CD4-positive, alpha-beta memory T cell (primary cell): ENCODE results near the gene HELT. TPM values are rescaled to one million over a fixed set of nuclear protein-coding genes. Genes with fewer than 3 reads are reported as not detected.

Experiments used
- CTCF ChIA-PET: fragments of 350-600 bp; sonication (Branson Sonifier 250); formaldehyde crosslinking; loops from one replicate; lab custom pipeline; 2021; ENCODE audit warnings: inconsistent platforms; ENCODE audit not compliant: partially characterized antibody; lab: Charles Lee
- POLR2A ChIA-PET: fragments of 350-600 bp; sonication (Branson Sonifier 250); formaldehyde crosslinking; loops from one replicate; lab custom pipeline; 2021; ENCODE audit not compliant: partially characterized antibody; lab: Charles Lee
- DNase-seq, 5 donors: peaks; one replicate each; pipeline versions ENCODE4 v3.0.0 to v3.0.0-alpha.2; 2020 to 2022; ENCODE audit warnings: mixed read lengths in 1 of 5
- H3K27ac ChIP-seq: one replicate; pipeline ENCODE4 v1.7.0; 2013; ENCODE audit warnings: low read depth, low read length
- H3K27me3 ChIP-seq: 2 replicates; pipeline ENCODE4 v1.7.0; 2013; ENCODE audit warnings: mild to moderate bottlenecking, low read length, moderate library complexity; ENCODE audit not compliant: insufficient read depth
- H3K36me3 ChIP-seq: 2 replicates; pipeline ENCODE4 v1.7.0; 2013; ENCODE audit warnings: mild to moderate bottlenecking, low read length, moderate library complexity; ENCODE audit not compliant: insufficient read depth
- H3K4me1 ChIP-seq: 2 replicates; pipeline ENCODE4 v1.7.0; 2013; ENCODE audit warnings: mild to moderate bottlenecking, low read length, moderate library complexity; ENCODE audit not compliant: insufficient read depth
- H3K4me3 ChIP-seq, 2 donors: one replicate each; pipeline ENCODE4 v1.7.0; 2013; ENCODE audit warnings: low read length in 2 of 2, mild to moderate bottlenecking in 1 of 2
- H3K9me3 ChIP-seq, 2 donors: one replicate each; pipeline ENCODE4 v1.7.0; 2013; ENCODE audit warnings: low read length in 2 of 2, control low read depth in 1 of 2; ENCODE audit not compliant: control insufficient read depth in 1 of 2
- H3K27ac Mint-ChIP-seq, 7 donors: one replicate each; pipeline ENCODE4 v1.8.0; 2020 to 2021; ENCODE audit warnings: mixed read lengths in 7 of 7, mild to moderate bottlenecking in 6 of 7, inconsistent platforms in 3 of 7, moderate library complexity in 3 of 7
- H3K27me3 Mint-ChIP-seq, 2 donors: one replicate each; pipeline ENCODE4 v1.8.0; 2020 to 2021; ENCODE audit warnings: mixed read lengths in 2 of 2
- H3K36me3 Mint-ChIP-seq, 2 donors: one replicate each; pipeline ENCODE4 v1.8.0; 2020 to 2021; ENCODE audit warnings: mixed read lengths in 2 of 2, inconsistent platforms in 1 of 2, mild to moderate bottlenecking in 1 of 2
- H3K4me1 Mint-ChIP-seq, 4 donors: one replicate each; pipeline ENCODE4 v1.8.0; 2020 to 2021; ENCODE audit warnings: mixed read lengths in 4 of 4, mild to moderate bottlenecking in 1 of 4
- H3K4me3 Mint-ChIP-seq, 8 donors: one replicate each; pipeline ENCODE4 v1.8.0; 2020 to 2021; ENCODE audit warnings: mixed read lengths in 8 of 8, mild to moderate bottlenecking in 7 of 8, moderate library complexity in 6 of 8, inconsistent platforms in 3 of 8
- H3K9me3 Mint-ChIP-seq, 8 donors: one replicate each; pipeline ENCODE4 v1.8.0; 2020 to 2021; ENCODE audit warnings: mixed read lengths in 8 of 8, mild to moderate bottlenecking in 5 of 8, inconsistent platforms in 3 of 8, moderate library complexity in 1 of 8
- intact Hi-C: fragments of 100-400 bp; cut with micrococcal nuclease; formaldehyde crosslinking; loops from one replicate; pipeline ENCODE4 v1.15.1; 2023
- polyA plus RNA-seq, 2 donors: library from polyadenylated mRNA; unstranded; fragments of 300-500 nt; fragmentation: Illumina TruSeq; gene quantifications; one replicate each; pipeline ENCODE4 v1.2.3, GENCODE V29; 2021
- total RNA-seq, 2 experiments: library from RNA; stranded (reverse); gene quantifications; one replicate each; pipeline ENCODE4 v1.2.3, GENCODE V29; 2021

Gene HELT
- total and polyA plus RNA-seq, 4 experiments from 2014 or later = not detected

- no peak overlapping the region for H3K4me3 ChIP-seq
- ChIA-PET POLR2A (no interaction called here), CTCF (interaction anchor here (0.9 to 1.2 kb wide), 2 partner anchors 9 to 18 kb away, joined by 4 to 5 read pairs; no protein-coding TSS in a partner anchor)
- no peak overlapping the region for H3K27ac ChIP-seq
- H3K4me1 Mint-ChIP-seq = peaks cover 3 to 17% (median 9%) of the 10 kb centered on the region in 4 donors
- no peaks in the 10 kb centered on the region for H3K9me3 Mint-ChIP-seq
- H3K4me1 ChIP-seq = no peaks in the 10 kb centered on the region
- no peaks in the 10 kb centered on the region for H3K36me3 ChIP-seq
- H3K27ac Mint-ChIP-seq = no peak overlapping the region
- peaks cover 9% of the 10 kb centered on the region for H3K27me3 ChIP-seq
- no peak overlapping the region for H3K4me3 Mint-ChIP-seq
- no peaks in the 10 kb centered on the region for H3K36me3 Mint-ChIP-seq
- intact Hi-C loops = no loop called here
- no peak for DNase-seq
- H3K9me3 ChIP-seq = no peaks in the 10 kb centered on the region
- H3K27me3 Mint-ChIP-seq = peaks cover 48 to 56% of the 10 kb centered on the region in 2 donors
Measured at GRCh38 chr4:185023471-185023870, 5.2 kb downstream of the HELT start.

- Histone ChIP-seq H3K4me1 (no peaks in the 10 kb centered on the region), H3K9me3 (no peaks in the 10 kb centered on the region), H3K27me3 (peaks cover 4% of the 10 kb centered on the region), H3K4me3 (no peak overlapping the region), H3K27ac (no peak overlapping the region), H3K36me3 (no peaks in the 10 kb centered on the region)
- Mint-ChIP-seq H3K4me1 (no peaks in the 10 kb centered on the region), H3K9me3 (no peaks in the 10 kb centered on the region), H3K27ac (no peak overlapping the region), H3K27me3 (peaks cover 31 to 32% of the 10 kb centered on the region in 2 donors), H3K36me3 (no peaks in the 10 kb centered on the region), H3K4me3 (no peak overlapping the region)
- no peak for DNase-seq
- intact Hi-C loops = no loop called here
- ChIA-PET POLR2A (no interaction called here), CTCF (no interaction called here)
Measured at GRCh38 chr4:185028625-185029024, 10.3 kb downstream of the HELT start.

DNA sequence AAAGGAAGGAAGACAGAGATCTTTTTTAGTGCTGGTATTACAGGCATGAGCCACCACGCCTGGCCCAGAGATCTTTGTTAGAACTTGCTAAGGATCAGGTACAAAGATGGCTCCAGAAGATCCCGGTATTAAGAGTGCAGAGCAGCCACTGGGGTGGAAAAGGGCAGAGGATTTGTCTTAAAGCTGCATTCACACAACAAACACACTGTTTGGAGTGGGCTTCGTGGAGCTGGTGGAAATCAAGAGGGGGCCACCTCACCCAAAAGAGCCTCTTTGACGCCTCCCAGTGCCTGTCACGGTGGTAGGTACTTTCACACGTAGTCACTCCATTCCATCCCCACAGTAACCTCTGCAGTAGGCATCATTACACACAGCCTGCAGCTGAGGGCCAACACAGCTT is 13.3 kb downstream of the HELT start:
- Histone ChIP-seq H3K27me3 (no peaks in the 10 kb centered on the region), H3K27ac (no peak overlapping the region), H3K4me1 (no peaks in the 10 kb centered on the region), H3K9me3 (no peaks in the 10 kb centered on the region), H3K4me3 (no peak overlapping the region), H3K36me3 (no peaks in the 10 kb centered on the region)
- no peak for DNase-seq
- Mint-ChIP-seq H3K9me3 (no peaks in the 10 kb centered on the region), H3K4me1 (no peaks in the 10 kb centered on the region), H3K27me3 (peaks cover 18 to 20% of the 10 kb centered on the region in 2 donors), H3K36me3 (no peaks in the 10 kb centered on the region), H3K4me3 (no peak overlapping the region), H3K27ac (peak overlapping the region in 1 of 7 donors; percentile 9)
- ChIA-PET POLR2A (no interaction called here), CTCF (interaction anchor here (1.1 kb wide), 1 partner anchor 8 kb away, joined by 4 read pairs; no protein-coding TSS in a partner anchor)
- intact Hi-C loops = no loop called here

- H3K36me3 Mint-ChIP-seq = no peaks in the 10 kb centered on the region
- no peak overlapping the region for H3K4me3 ChIP-seq
- no peaks in the 10 kb centered on the region for H3K4me1 ChIP-seq
- H3K27me3 ChIP-seq = no peaks in the 10 kb centered on the region
- H3K36me3 ChIP-seq = no peaks in the 10 kb centered on the region
- peaks cover 16 to 24% of the 10 kb centered on the region in 2 donors for H3K27me3 Mint-ChIP-seq
- H3K4me3 Mint-ChIP-seq = no peak overlapping the region
- H3K4me1 Mint-ChIP-seq = no peaks in the 10 kb centered on the region
- DNase-seq = no peak
- H3K9me3 ChIP-seq = no peaks in the 10 kb centered on the region
- peaks cover 0 to 4% (median 0%) of the 10 kb centered on the region in 8 donors for H3K9me3 Mint-ChIP-seq
- ChIA-PET POLR2A (no interaction called here), CTCF (interaction anchor here (1.1 to 1.2 kb wide), 2 partner anchors 11 to 65 kb away, joined by 3 read pairs; no protein-coding TSS in a partner anchor)
- intact Hi-C loops = no loop called here
- H3K27ac Mint-ChIP-seq = no peak overlapping the region
- H3K27ac ChIP-seq = no peak overlapping the region
Measured at GRCh38 chr4:185033072-185033471, 14.8 kb downstream of the HELT start.

- H3K4me1 Mint-ChIP-seq = no peaks in the 10 kb centered on the region
- intact Hi-C loops = no loop called here
- no peaks in the 10 kb centered on the region for H3K27me3 ChIP-seq
- H3K27ac Mint-ChIP-seq = no peak overlapping the region
- no peaks in the 10 kb centered on the region for H3K4me1 ChIP-seq
- H3K36me3 Mint-ChIP-seq = no peaks in the 10 kb centered on the region
- H3K9me3 ChIP-seq = no peaks in the 10 kb centered on the region
- DNase-seq = no peak
- H3K27ac ChIP-seq = no peak overlapping the region
- no peaks in the 10 kb centered on the region for H3K36me3 ChIP-seq
- H3K27me3 Mint-ChIP-seq = peaks cover 16 to 19% of the 10 kb centered on the region in 2 donors
- ChIA-PET POLR2A (no interaction called here), CTCF (interaction anchor here (2.7 kb wide), 1 partner anchor 29 kb away, joined by 9 read pairs; no protein-coding TSS in a partner anchor)
- H3K4me3 ChIP-seq = no peak overlapping the region
- peaks cover 0 to 4% (median 0%) of the 10 kb centered on the region in 8 donors for H3K9me3 Mint-ChIP-seq
- no peak overlapping the region for H3K4me3 Mint-ChIP-seq
Measured at GRCh38 chr4:185033950-185034349, 15.7 kb downstream of the HELT start.

DNA sequence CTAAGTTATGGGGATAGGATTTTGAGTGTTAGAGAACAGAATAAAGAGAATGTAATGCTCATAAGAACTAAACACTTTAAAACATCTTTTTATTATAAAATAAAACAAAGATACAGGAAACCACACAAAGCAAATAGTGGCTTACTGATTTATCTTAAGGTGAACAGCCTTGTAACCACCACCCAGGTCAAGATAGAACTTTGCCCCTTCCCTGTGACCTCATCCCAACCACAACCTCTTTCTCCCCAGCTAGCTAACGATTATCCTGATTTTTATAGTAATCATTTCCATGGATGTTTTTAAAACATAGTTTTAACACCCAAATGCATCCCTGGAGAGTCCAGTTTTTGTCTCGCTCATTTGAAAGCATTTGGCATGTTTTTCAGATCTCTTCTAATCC is 17.0 kb downstream of the HELT start:
- CTCF ChIA-PET = interaction anchor here (0.7 to 8.2 kb wide), 6 partner anchors 30 to 563 kb away, joined by 3 to 79 read pairs (median 5); no protein-coding TSS in a partner anchor
- Histone ChIP-seq H3K27me3 (no peaks in the 10 kb centered on the region), H3K27ac (no peak overlapping the region), H3K9me3 (no peaks in the 10 kb centered on the region), H3K4me1 (peaks cover 7% of the 10 kb centered on the region), H3K36me3 (no peaks in the 10 kb centered on the region), H3K4me3 (no peak overlapping the region)
- POLR2A ChIA-PET = no interaction called here
- Mint-ChIP-seq H3K4me1 (peaks cover 4 to 6% (median 4%) of the 10 kb centered on the region in 4 donors), H3K27ac (no peak overlapping the region), H3K9me3 (peaks cover 0 to 4% (median 0%) of the 10 kb centered on the region in 8 donors), H3K27me3 (peaks cover 13 to 22% of the 10 kb centered on the region in 2 donors), H3K4me3 (no peak overlapping the region), H3K36me3 (no peaks in the 10 kb centered on the region)
- intact Hi-C loops = no loop called here
- DNase-seq = no peak

DNA sequence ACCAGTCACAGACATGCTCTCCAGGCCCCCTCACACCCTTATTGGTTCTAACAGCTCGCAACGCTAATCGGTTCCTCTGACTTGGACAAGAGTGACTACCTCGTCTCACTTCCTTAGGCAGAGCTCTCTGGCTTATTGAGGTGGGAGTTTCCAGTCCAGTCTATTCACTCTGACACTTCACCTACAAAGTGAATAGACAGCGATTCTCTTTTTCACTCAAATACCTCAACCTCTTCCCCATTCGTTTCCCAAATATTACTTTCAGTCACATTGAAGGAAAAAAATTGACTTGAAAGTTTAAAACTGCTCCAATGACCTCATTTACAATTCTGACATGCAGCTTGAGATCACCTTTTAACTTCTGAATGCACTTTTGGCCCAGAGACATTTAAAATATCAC is 17.7 kb downstream of the HELT start:
- Mint-ChIP-seq H3K9me3 (peaks cover 0 to 4% (median 0%) of the 10 kb centered on the region in 8 donors), H3K27ac (no peak overlapping the region)
- H3K27ac ChIP-seq = no peak overlapping the region

More for the DNA sequence above, 17.7 kb downstream of the HELT start:
- H3K4me1 ChIP-seq = peaks cover 7% of the 10 kb centered on the region
- no peaks in the 10 kb centered on the region for H3K36me3 ChIP-seq
- H3K27me3 ChIP-seq = no peaks in the 10 kb centered on the region
- H3K9me3 ChIP-seq = no peaks in the 10 kb centered on the region
- ChIA-PET CTCF (interaction anchor here (0.7 to 8.2 kb wide), 6 partner anchors 31 to 562 kb away, joined by 3 to 79 read pairs (median 5); no protein-coding TSS in a partner anchor), POLR2A (no interaction called here)
- Mint-ChIP-seq H3K4me1 (peaks cover 4 to 6% (median 4%) of the 10 kb centered on the region in 4 donors), H3K27me3 (peaks cover 11 to 22% of the 10 kb centered on the region in 2 donors), H3K36me3 (no peaks in the 10 kb centered on the region), H3K4me3 (no peak overlapping the region)
- intact Hi-C loops = no loop called here
- H3K4me3 ChIP-seq = no peak overlapping the region
- DNase-seq = no peak
